WTC11 (cell line): Measurements from ENCODE around the gene PRPF40A. TPM values are rescaled to one million over a fixed set of nuclear protein-coding genes. Genes with fewer than 3 reads are reported as not detected.

Experiments
- ATAC-seq: fragments of 200-7000 bp; cut with Tn5 transposase; 2 replicates; pipeline ENCODE4 v1.10.0; 2021; ENCODE audit warnings: mild to moderate bottlenecking, moderate library complexity
- CTCF ChIA-PET: fragments of 300-600 bp; sonication (Branson Sonifier 250); formaldehyde crosslinking; loops from one replicate; lab custom pipeline; 2021; ENCODE audit warnings: antibody characterized with exemption; lab: Charles Lee
- POLR2A ChIA-PET: fragments of 350-600 bp; sonication (Branson Sonifier 250); formaldehyde crosslinking; loops from one replicate; lab custom pipeline; 2021; ENCODE audit warnings: antibody characterized with exemption; lab: Charles Lee
- DNase-seq: peaks from one replicate; pipeline ENCODE4 v3.0.0; 2021; ENCODE audit warnings: low spot score
- H3K27ac Mint-ChIP-seq: 2 replicates; pipeline ENCODE4 v1.8.0; 2021; ENCODE audit warnings: mixed read lengths
- H3K27me3 Mint-ChIP-seq: 2 replicates; pipeline ENCODE4 v1.8.0; 2021; ENCODE audit warnings: low read depth, mild to moderate bottlenecking, moderate library complexity, mixed read lengths
- H3K36me3 Mint-ChIP-seq: 2 replicates; pipeline ENCODE4 v1.8.0; 2021; ENCODE audit warnings: mixed read lengths
- H3K4me1 Mint-ChIP-seq: 2 replicates; pipeline ENCODE4 v1.8.0; 2022; ENCODE audit warnings: mixed read lengths
- H3K4me3 Mint-ChIP-seq: 2 replicates; pipeline ENCODE4 v1.8.0; 2021; ENCODE audit warnings: mild to moderate bottlenecking, moderate library complexity, mixed read lengths
- H3K9me3 Mint-ChIP-seq: 2 replicates; pipeline ENCODE4 v1.8.0; 2021; ENCODE audit warnings: mixed read lengths
- ATF1 ChIP-seq: sonication (generic); formaldehyde crosslinking; IDR thresholded peaks from 2 replicates; pipeline ENCODE4 v1.8.1; 2023; ENCODE audit warnings: mild to moderate bottlenecking, moderate library complexity, missing genetic modification reagents
- CREM ChIP-seq: sonication (generic); formaldehyde crosslinking; IDR thresholded peaks from 2 replicates; pipeline ENCODE4 v1.8.1; 2022; ENCODE audit warnings: mild to moderate bottlenecking, missing genetic modification reagents, moderate library complexity
- EMX1 ChIP-seq: fragments of 250-450 bp; sonication (Bioruptor Pico); IDR thresholded peaks from 2 replicates; pipeline ENCODE4 v1.8.0; 2021; ENCODE audit warnings: mild to moderate bottlenecking
- ERG ChIP-seq: fragments of 250-450 bp; sonication (Bioruptor Pico); IDR thresholded peaks from 2 replicates; pipeline ENCODE4 v1.8.0; 2021; ENCODE audit warnings: mild to moderate bottlenecking
- GRHL2 ChIP-seq: fragments of 250-450 bp; sonication (Bioruptor Pico); IDR thresholded peaks from 2 replicates; pipeline ENCODE4 v1.8.0; 2022; ENCODE audit warnings: mild to moderate bottlenecking, moderate library complexity; ENCODE audit not compliant: insufficient replicate concordance, severe bottlenecking
- GTF2I ChIP-seq: fragments of 250-450 bp; sonication (Bioruptor Pico); conservative IDR thresholded peaks from 2 replicates; pipeline ENCODE4 v1.4.0; 2021; ENCODE audit warnings: mild to moderate bottlenecking
- HMGA2 ChIP-seq: fragments of 250-450 bp; sonication (Bioruptor Pico); IDR thresholded peaks from 2 replicates; pipeline ENCODE4 v1.4.0; 2021; ENCODE audit warnings: mild to moderate bottlenecking, moderate library complexity
- IRF2 ChIP-seq: sonication (generic); formaldehyde crosslinking; IDR thresholded peaks from 2 replicates; pipeline ENCODE4 v1.8.0; 2022; ENCODE audit warnings: low read depth, missing genetic modification reagents, borderline replicate concordance
- MXD4 ChIP-seq: fragments of 250-450 bp; sonication (Bioruptor Pico); IDR thresholded peaks from 2 replicates; pipeline ENCODE4 v1.8.0; 2021; ENCODE audit warnings: mild to moderate bottlenecking, moderate library complexity, borderline replicate concordance
- NR3C1 ChIP-seq: sonication (generic); formaldehyde crosslinking; conservative IDR thresholded peaks from 2 replicates; pipeline ENCODE4 v1.8.1; 2023; ENCODE audit warnings: low read depth, mild to moderate bottlenecking, missing genetic modification reagents
- RORB ChIP-seq: fragments of 250-450 bp; sonication (Bioruptor Pico); IDR thresholded peaks from 2 replicates; pipeline ENCODE4 v1.9.0; 2021; ENCODE audit warnings: mild to moderate bottlenecking
- SP1 ChIP-seq: sonication (generic); formaldehyde crosslinking; conservative IDR thresholded peaks from 2 replicates; pipeline ENCODE4 v1.8.1; 2022; ENCODE audit warnings: missing genetic modification reagents
- ZNF121 ChIP-seq: sonication (generic); formaldehyde crosslinking; IDR thresholded peaks from 2 replicates; pipeline ENCODE4 v1.8.0; 2023; ENCODE audit warnings: missing genetic modification reagents
- ZNF138 ChIP-seq: sonication (generic); formaldehyde crosslinking; conservative IDR thresholded peaks from 2 replicates; pipeline ENCODE4 v1.8.1; 2022; ENCODE audit warnings: mild to moderate bottlenecking, moderate library complexity, missing genetic modification reagents
- ZNF219 ChIP-seq: sonication (generic); formaldehyde crosslinking; IDR thresholded peaks from 2 replicates; pipeline ENCODE4 v1.8.0; 2023; ENCODE audit warnings: missing genetic modification reagents, mild to moderate bottlenecking, borderline replicate concordance
- ZNF416 ChIP-seq: fragments of 250-450 bp; sonication (Bioruptor Pico); IDR thresholded peaks from 2 replicates; pipeline ENCODE4 v1.9.0; 2021; ENCODE audit warnings: mild to moderate bottlenecking, inconsistent platforms
- ZNF423 ChIP-seq: fragments of 250-450 bp; sonication (Bioruptor Pico); IDR thresholded peaks from 2 replicates; pipeline ENCODE4 v2.1.2; 2022; ENCODE audit warnings: mild to moderate bottlenecking, moderate library complexity
- total RNA-seq: library from RNA; stranded (reverse); gene quantifications from 3 replicates; pipeline ENCODE4 v1.2.3, GENCODE V29; 2021
- TF ChIP-seq, protein P1 (sequence below): sonication (generic); formaldehyde crosslinking; IDR thresholded peaks from 2 replicates; pipeline ENCODE4 v1.8.1; 2022; ENCODE audit warnings: missing genetic modification reagents, borderline replicate concordance
- TF ChIP-seq, protein P2 (sequence below): sonication (generic); formaldehyde crosslinking; IDR thresholded peaks from 2 replicates; pipeline ENCODE4 v1.8.1; 2023; ENCODE audit warnings: mild to moderate bottlenecking, moderate library complexity, missing genetic modification reagents
- TF ChIP-seq, protein P3 (sequence below): fragments of 250-450 bp; sonication (Bioruptor Pico); IDR thresholded peaks from 2 replicates; pipeline ENCODE4 v2.1.2; 2022; ENCODE audit warnings: mild to moderate bottlenecking, moderate library complexity
- TF ChIP-seq, protein P4 (sequence below): sonication (generic); formaldehyde crosslinking; IDR thresholded peaks from 2 replicates; pipeline ENCODE4 v1.8.1; 2023; ENCODE audit warnings: mild to moderate bottlenecking, missing genetic modification reagents

Gene PRPF40A
- total RNA-seq, 1 experiment from 2014 or later = 189 TPM

DNA sequence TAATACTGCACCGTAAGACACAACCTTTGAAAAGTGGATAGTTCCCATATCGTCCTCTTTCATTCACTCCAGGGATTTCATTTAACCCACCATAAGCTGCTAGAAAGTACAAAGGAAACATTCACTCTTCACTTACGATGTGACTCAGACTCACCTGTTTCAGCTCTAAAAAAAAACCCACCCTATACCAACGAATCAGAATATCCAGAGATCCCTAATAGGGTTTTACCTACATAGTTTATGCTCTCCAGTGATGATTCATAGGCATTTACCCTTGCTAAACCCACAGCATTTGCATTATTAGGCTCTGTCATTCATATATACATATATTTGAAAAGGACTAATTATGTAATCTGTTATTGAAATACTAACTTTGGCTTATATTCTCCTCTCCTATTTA is 60.2 kb downstream of the PRPF40A start (continued):
- TF ChIP-seq, protein P1, sequence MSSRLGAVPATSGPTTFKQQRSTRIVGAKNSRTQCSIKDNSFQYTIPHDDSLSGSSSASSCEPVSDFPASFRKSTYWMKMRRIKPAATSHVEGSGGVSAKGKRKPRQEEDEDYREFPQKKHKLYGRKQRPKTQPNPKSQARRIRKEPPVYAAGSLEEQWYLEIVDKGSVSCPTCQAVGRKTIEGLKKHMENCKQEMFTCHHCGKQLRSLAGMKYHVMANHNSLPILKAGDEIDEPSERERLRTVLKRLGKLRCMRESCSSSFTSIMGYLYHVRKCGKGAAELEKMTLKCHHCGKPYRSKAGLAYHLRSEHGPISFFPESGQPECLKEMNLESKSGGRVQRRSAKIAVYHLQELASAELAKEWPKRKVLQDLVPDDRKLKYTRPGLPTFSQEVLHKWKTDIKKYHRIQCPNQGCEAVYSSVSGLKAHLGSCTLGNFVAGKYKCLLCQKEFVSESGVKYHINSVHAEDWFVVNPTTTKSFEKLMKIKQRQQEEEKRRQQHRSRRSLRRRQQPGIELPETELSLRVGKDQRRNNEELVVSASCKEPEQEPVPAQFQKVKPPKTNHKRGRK (CRISPR knock-in tag) = no peak
- TF ChIP-seq, protein P2, sequence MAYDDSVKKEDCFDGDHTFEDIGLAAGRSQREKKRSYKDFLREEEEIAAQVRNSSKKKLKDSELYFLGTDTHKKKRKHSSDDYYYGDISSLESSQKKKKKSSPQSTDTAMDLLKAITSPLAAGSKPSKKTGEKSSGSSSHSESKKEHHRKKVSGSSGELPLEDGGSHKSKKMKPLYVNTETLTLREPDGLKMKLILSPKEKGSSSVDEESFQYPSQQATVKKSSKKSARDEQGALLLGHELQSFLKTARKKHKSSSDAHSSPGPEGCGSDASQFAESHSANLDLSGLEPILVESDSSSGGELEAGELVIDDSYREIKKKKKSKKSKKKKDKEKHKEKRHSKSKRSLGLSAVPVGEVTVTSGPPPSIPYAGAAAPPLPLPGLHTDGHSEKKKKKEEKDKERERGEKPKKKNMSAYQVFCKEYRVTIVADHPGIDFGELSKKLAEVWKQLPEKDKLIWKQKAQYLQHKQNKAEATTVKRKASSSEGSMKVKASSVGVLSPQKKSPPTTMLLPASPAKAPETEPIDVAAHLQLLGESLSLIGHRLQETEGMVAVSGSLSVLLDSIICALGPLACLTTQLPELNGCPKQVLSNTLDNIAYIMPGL = no peak
- TF ChIP-seq, protein P3, sequence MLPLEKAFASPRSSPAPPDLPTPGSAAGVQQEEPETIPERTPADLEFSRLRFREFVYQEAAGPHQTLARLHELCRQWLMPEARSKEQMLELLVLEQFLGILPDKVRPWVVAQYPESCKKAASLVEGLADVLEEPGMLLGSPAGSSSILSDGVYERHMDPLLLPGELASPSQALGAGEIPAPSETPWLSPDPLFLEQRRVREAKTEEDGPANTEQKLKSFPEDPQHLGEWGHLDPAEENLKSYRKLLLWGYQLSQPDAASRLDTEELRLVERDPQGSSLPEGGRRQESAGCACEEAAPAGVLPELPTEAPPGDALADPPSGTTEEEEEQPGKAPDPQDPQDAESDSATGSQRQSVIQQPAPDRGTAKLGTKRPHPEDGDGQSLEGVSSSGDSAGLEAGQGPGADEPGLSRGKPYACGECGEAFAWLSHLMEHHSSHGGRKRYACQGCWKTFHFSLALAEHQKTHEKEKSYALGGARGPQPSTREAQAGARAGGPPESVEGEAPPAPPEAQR = no peak
- TF ChIP-seq EMX1 (no peak), ZNF416 (CRISPR knock-in tag) (no peak), IRF2 (CRISPR knock-in tag) (no peak), ERG (CRISPR knock-in tag) (no peak), GTF2I (CRISPR knock-in tag) (no peak)

GRCh38 chr2:152655880-152656279 is 61.4 kb downstream of the PRPF40A start:
- ATAC-seq (no peak), DNase-seq (no peak)
- peaks cover 61% of the 10 kb centered on the region for H3K36me3 Mint-ChIP-seq
- ChIA-PET POLR2A (no interaction called here), CTCF (no interaction called here)
- no peaks in the 10 kb centered on the region for H3K27me3 Mint-ChIP-seq
- no peak overlapping the region for H3K4me3 Mint-ChIP-seq
- H3K9me3 Mint-ChIP-seq = no peaks in the 10 kb centered on the region
- H3K27ac Mint-ChIP-seq = no peak overlapping the region
- TF ChIP-seq ZNF423 (CRISPR knock-in tag) (no peak), ZNF219 (CRISPR knock-in tag) (no peak), RORB (CRISPR knock-in tag) (no peak), SP1 (no peak), NR3C1 (no peak), CREM (CRISPR knock-in tag) (no peak), ZNF121 (no peak), HMGA2 (no peak), ATF1 (CRISPR knock-in tag) (no peak), ZNF416 (CRISPR knock-in tag) (no peak), GRHL2 (no peak), MXD4 (CRISPR knock-in tag) (no peak), ZNF138 (CRISPR knock-in tag) (no peak)
- TF ChIP-seq, protein P4, sequence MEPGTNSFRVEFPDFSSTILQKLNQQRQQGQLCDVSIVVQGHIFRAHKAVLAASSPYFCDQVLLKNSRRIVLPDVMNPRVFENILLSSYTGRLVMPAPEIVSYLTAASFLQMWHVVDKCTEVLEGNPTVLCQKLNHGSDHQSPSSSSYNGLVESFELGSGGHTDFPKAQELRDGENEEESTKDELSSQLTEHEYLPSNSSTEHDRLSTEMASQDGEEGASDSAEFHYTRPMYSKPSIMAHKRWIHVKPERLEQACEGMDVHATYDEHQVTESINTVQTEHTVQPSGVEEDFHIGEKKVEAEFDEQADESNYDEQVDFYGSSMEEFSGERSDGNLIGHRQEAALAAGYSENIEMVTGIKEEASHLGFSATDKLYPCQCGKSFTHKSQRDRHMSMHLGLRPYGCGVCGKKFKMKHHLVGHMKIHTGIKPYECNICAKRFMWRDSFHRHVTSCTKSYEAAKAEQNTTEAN (CRISPR knock-in tag) = no peak
- 0 out of 2 replicates have a peak, but pooled peaks cover 3% of the 10 kb centered on the region for H3K4me1 Mint-ChIP-seq
